Measurements from ENCODE around the gene RHOT1. TPM values are rescaled to one million over a fixed set of nuclear protein-coding genes. Genes with fewer than 3 reads are reported as not detected.
"Not testable (repeated sequence)": the region's sequence is repeated elsewhere in the genome, so short reads cannot be mapped to it uniquely, and the experiment has no call there.

RHOT1 gene
- total RNA-seq = 26.7 and 27.8 TPM in 2 replicates

- Mint-ChIP-seq H3K27ac (peak within 1 kb of the TSS; percentile 84), H3K4me3 (peak within 1 kb of the TSS; percentile 96), H3K4me1 (peaks cover 27% of the 10 kb centered on the region), H3K36me3 (ENCODE audit: low read depth) (peaks cover 5% of the 10 kb centered on the region), H3K27me3 (no peaks in the 10 kb centered on the region), H3K9me3 (no peaks in the 10 kb centered on the region)
- peak; percentile 94 for DNase-seq
- intact Hi-C loops (cut with micrococcal nuclease) = loop anchor here (2.0 to 10.0 kb wide), 2 partner anchors 133 to 733 kb away; partner anchors contain the start of gene MYO1D
Observed at GRCh38 chr17:32142038-32142856, at the start of gene RHOT1. RHOT1 (plus strand) TSS chr17:32142502; CDS start chr17:32142693, 191 bp downstream.

GRCh38 chr17:32099686-32100085 is 42.6 kb upstream of the RHOT1 start:
- no peaks in the 10 kb centered on the region for H3K36me3 Mint-ChIP-seq (ENCODE audit: low read depth)
- H3K9me3 Mint-ChIP-seq = no peaks in the 10 kb centered on the region
- no peak overlapping the region for H3K4me3 Mint-ChIP-seq
- H3K4me1 Mint-ChIP-seq = peaks cover 16% of the 10 kb centered on the region
- intact Hi-C loops (cut with micrococcal nuclease) = no loop called here
- H3K27ac Mint-ChIP-seq = no peak overlapping the region
- peaks cover 9% of the 10 kb centered on the region for H3K27me3 Mint-ChIP-seq
- no peak for DNase-seq

- H3K36me3 Mint-ChIP-seq (ENCODE audit: low read depth); H3K27me3 Mint-ChIP-seq; DNase-seq; H3K27ac Mint-ChIP-seq; H3K9me3 Mint-ChIP-seq; H3K4me3 Mint-ChIP-seq; intact Hi-C loops (cut with micrococcal nuclease): not testable (repeated sequence)
- H3K4me1 Mint-ChIP-seq = peaks cover 18% of the 10 kb centered on the region
Observed at GRCh38 chr17:32100323-32100722, 42.0 kb upstream of the RHOT1 start.

GRCh38 chr17:32100971-32101631 is 41.2 kb upstream of the RHOT1 start:
- intact Hi-C loops (cut with micrococcal nuclease) = no loop called here
- Mint-ChIP-seq H3K9me3 (no peaks in the 10 kb centered on the region), H3K36me3 (ENCODE audit: low read depth) (no peaks in the 10 kb centered on the region), H3K4me3 (no peak overlapping the region), H3K27me3 (peaks cover 9% of the 10 kb centered on the region), H3K4me1 (peaks cover 19% of the 10 kb centered on the region), H3K27ac (no peak overlapping the region)
- DNase-seq = no peak

- Mint-ChIP-seq H3K27ac (no peak overlapping the region), H3K9me3 (no peaks in the 10 kb centered on the region), H3K36me3 (ENCODE audit: low read depth) (no peaks in the 10 kb centered on the region), H3K4me3 (no peak overlapping the region), H3K4me1 (peaks cover 23% of the 10 kb centered on the region), H3K27me3 (peaks cover 8% of the 10 kb centered on the region)
- no peak for DNase-seq
- intact Hi-C loops (cut with micrococcal nuclease) = no loop called here
Observed at GRCh38 chr17:32102172-32102571, 40.1 kb upstream of the RHOT1 start.

GRCh38 chr17:32102646-32103186 is 39.6 kb upstream of the RHOT1 start:
- DNase-seq = no peak
- no peaks in the 10 kb centered on the region for H3K9me3 Mint-ChIP-seq
- no peak overlapping the region for H3K4me3 Mint-ChIP-seq
- no peaks in the 10 kb centered on the region for H3K36me3 Mint-ChIP-seq (ENCODE audit: low read depth)
- intact Hi-C loops (cut with micrococcal nuclease) = no loop called here
- H3K4me1 Mint-ChIP-seq = peaks cover 28% of the 10 kb centered on the region
- peaks cover 8% of the 10 kb centered on the region for H3K27me3 Mint-ChIP-seq
- H3K27ac Mint-ChIP-seq = no peak overlapping the region

- intact Hi-C loops (cut with micrococcal nuclease) = no loop called here
- Mint-ChIP-seq H3K36me3 (ENCODE audit: low read depth) (no peaks in the 10 kb centered on the region), H3K9me3 (no peaks in the 10 kb centered on the region), H3K4me3 (peak overlapping the region; percentile 29), H3K4me1 (peaks cover 25% of the 10 kb centered on the region), H3K27me3 (peaks cover 3% of the 10 kb centered on the region), H3K27ac (peak overlapping the region; percentile 84)
- DNase-seq = no peak
Observed at GRCh38 chr17:32103476-32104113, 38.7 kb upstream of the RHOT1 start.

- peak overlapping the region; percentile 84 for H3K27ac Mint-ChIP-seq
- no peaks in the 10 kb centered on the region for H3K9me3 Mint-ChIP-seq
- H3K36me3 Mint-ChIP-seq (ENCODE audit: low read depth) = no peaks in the 10 kb centered on the region
- DNase-seq = peak; percentile 63
- H3K27me3 Mint-ChIP-seq = no peaks in the 10 kb centered on the region
- intact Hi-C loops (cut with micrococcal nuclease) = no loop called here
- peak overlapping the region; percentile 29 for H3K4me3 Mint-ChIP-seq
- peaks cover 25% of the 10 kb centered on the region for H3K4me1 Mint-ChIP-seq
Observed at GRCh38 chr17:32104158-32104557, 38.1 kb upstream of the RHOT1 start.

GRCh38 chr17:32106471-32106981 is 35.8 kb upstream of the RHOT1 start:
- H3K9me3 Mint-ChIP-seq; DNase-seq; intact Hi-C loops (cut with micrococcal nuclease); H3K27me3 Mint-ChIP-seq; H3K36me3 Mint-ChIP-seq (ENCODE audit: low read depth); H3K27ac Mint-ChIP-seq: not testable (repeated sequence)
- Mint-ChIP-seq H3K4me3 (peak overlapping the region; percentile 63), H3K4me1 (peaks cover 25% of the 10 kb centered on the region)

GRCh38 chr17:32107194-32107593 is 35.1 kb upstream of the RHOT1 start:
- H3K36me3 Mint-ChIP-seq (ENCODE audit: low read depth); DNase-seq; H3K27me3 Mint-ChIP-seq; H3K27ac Mint-ChIP-seq; H3K9me3 Mint-ChIP-seq; intact Hi-C loops (cut with micrococcal nuclease): not testable (repeated sequence)
- H3K4me1 Mint-ChIP-seq = peaks cover 25% of the 10 kb centered on the region
- H3K4me3 Mint-ChIP-seq = peak overlapping the region; percentile 63

- DNase-seq = no peak
- Mint-ChIP-seq H3K4me3 (no peak overlapping the region), H3K27ac (no peak overlapping the region), H3K27me3 (peaks cover 1% of the 10 kb centered on the region), H3K9me3 (no peaks in the 10 kb centered on the region), H3K4me1 (peaks cover 13% of the 10 kb centered on the region), H3K36me3 (ENCODE audit: low read depth) (no peaks in the 10 kb centered on the region)
- intact Hi-C loops (cut with micrococcal nuclease) = no loop called here
Observed at GRCh38 chr17:32110596-32110995, 31.7 kb upstream of the RHOT1 start.

GRCh38 chr17:32111141-32111771 is 31.0 kb upstream of the RHOT1 start:
- intact Hi-C loops (cut with micrococcal nuclease) = no loop called here

GRCh38 chr17:32112416-32112815 is 29.9 kb upstream of the RHOT1 start:
- H3K4me3 Mint-ChIP-seq = no peak overlapping the region
- peaks cover 7% of the 10 kb centered on the region for H3K4me1 Mint-ChIP-seq
- H3K36me3 Mint-ChIP-seq (ENCODE audit: low read depth) = no peaks in the 10 kb centered on the region
- H3K9me3 Mint-ChIP-seq = no peaks in the 10 kb centered on the region
- H3K27me3 Mint-ChIP-seq = peaks cover 1% of the 10 kb centered on the region
- DNase-seq = no peak
- H3K27ac Mint-ChIP-seq = no peak overlapping the region
- intact Hi-C loops (cut with micrococcal nuclease) = no loop called here

More at GRCh38 chr17:32111141-32111771, 31.0 kb upstream of the RHOT1 start:
- H3K4me3 Mint-ChIP-seq = no peak overlapping the region
- peaks cover 1% of the 10 kb centered on the region for H3K27me3 Mint-ChIP-seq
- no peaks in the 10 kb centered on the region for H3K36me3 Mint-ChIP-seq (ENCODE audit: low read depth)
- peaks cover 12% of the 10 kb centered on the region for H3K4me1 Mint-ChIP-seq
- peak; percentile 83 for DNase-seq
- no peak overlapping the region for H3K27ac Mint-ChIP-seq
- no peaks in the 10 kb centered on the region for H3K9me3 Mint-ChIP-seq
